ENCODE results near the gene MESD. TPM values are rescaled to one million over a fixed set of nuclear protein-coding genes. Genes with fewer than 3 reads are reported as not detected.

MESD gene
- total RNA-seq, 4 donors from 2014 or later = 20.3 to 48.7 (median 27.1) TPM

DNA sequence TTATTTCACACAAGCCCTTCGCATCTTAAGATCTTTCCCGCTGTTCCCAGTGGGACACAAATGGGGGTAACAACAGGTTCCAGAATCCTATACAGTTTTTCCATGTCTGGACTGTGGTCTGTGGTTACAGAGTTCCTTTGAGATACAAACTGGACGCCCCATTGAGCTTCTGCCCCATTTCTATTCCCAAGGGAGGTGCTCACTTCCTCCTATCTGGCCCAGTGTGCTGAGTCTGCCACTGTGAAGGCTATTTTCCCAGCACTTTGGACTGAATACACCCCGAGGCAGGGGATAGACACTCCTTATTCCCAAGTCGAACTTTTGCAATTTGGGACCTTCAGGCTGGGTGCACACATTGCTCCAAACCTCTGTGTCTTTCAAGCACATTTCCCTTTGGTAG, 44.0 kb downstream of the MESD start:
- no peak for DNase-seq
- Histone ChIP-seq H3K9me3 (no peaks in the 10 kb centered on the region), H3K27ac (no peak overlapping the region), H3K27me3 (no peaks in the 10 kb centered on the region), H3K4me1 (no peaks in the 10 kb centered on the region), H3K36me3 (peaks cover 0 to 41% (median 0%) of the 10 kb centered on the region in 3 donors), H3K4me3 (no peak overlapping the region)
- no peak for TF ChIP-seq POLR2A (IDR thresholded peaks at IDR 0.05)
- TF ChIP-seq, protein P1, sequence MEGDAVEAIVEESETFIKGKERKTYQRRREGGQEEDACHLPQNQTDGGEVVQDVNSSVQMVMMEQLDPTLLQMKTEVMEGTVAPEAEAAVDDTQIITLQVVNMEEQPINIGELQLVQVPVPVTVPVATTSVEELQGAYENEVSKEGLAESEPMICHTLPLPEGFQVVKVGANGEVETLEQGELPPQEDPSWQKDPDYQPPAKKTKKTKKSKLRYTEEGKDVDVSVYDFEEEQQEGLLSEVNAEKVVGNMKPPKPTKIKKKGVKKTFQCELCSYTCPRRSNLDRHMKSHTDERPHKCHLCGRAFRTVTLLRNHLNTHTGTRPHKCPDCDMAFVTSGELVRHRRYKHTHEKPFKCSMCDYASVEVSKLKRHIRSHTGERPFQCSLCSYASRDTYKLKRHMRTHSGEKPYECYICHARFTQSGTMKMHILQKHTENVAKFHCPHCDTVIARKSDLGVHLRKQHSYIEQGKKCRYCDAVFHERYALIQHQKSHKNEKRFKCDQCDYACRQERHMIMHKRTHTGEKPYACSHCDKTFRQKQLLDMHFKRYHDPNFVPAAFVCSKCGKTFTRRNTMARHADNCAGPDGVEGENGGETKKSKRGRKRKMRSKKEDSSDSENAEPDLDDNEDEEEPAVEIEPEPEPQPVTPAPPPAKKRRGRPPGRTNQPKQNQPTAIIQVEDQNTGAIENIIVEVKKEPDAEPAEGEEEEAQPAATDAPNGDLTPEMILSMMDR (IDR thresholded peaks at IDR 0.05) = no peak

DNA sequence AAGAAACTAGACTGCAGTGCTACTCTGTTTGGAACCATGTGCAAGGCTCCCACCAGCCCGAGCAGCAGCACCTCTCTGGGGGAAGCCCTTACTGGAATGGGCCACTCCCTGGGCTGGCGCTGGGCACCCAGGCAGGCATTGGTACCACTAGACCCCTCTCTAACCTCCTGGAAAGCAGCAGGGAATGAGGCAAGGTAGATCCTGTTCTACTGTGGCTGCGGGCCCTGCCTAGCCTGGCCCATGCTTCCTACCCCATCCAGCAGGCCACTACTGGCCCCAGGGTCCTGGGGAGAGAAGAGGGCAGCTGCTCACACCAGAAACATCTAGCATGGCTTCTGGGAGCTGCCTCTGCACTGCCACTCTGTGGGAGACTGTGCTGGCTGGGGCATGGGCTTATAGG, 44.8 kb downstream of the MESD start:
- no peaks in the 10 kb centered on the region for H3K27me3 ChIP-seq
- no peak overlapping the region for H3K4me3 ChIP-seq
- no peaks in the 10 kb centered on the region for H3K9me3 ChIP-seq
- H3K36me3 ChIP-seq = peaks cover 0 to 33% (median 0%) of the 10 kb centered on the region in 3 donors
- TF ChIP-seq, protein P1 (IDR thresholded peaks at IDR 0.05) = no peak
- no peak for TF ChIP-seq POLR2A (IDR thresholded peaks at IDR 0.05)
- H3K4me1 ChIP-seq = no peaks in the 10 kb centered on the region
- no peak overlapping the region for H3K27ac ChIP-seq
- no peak for DNase-seq

DNA sequence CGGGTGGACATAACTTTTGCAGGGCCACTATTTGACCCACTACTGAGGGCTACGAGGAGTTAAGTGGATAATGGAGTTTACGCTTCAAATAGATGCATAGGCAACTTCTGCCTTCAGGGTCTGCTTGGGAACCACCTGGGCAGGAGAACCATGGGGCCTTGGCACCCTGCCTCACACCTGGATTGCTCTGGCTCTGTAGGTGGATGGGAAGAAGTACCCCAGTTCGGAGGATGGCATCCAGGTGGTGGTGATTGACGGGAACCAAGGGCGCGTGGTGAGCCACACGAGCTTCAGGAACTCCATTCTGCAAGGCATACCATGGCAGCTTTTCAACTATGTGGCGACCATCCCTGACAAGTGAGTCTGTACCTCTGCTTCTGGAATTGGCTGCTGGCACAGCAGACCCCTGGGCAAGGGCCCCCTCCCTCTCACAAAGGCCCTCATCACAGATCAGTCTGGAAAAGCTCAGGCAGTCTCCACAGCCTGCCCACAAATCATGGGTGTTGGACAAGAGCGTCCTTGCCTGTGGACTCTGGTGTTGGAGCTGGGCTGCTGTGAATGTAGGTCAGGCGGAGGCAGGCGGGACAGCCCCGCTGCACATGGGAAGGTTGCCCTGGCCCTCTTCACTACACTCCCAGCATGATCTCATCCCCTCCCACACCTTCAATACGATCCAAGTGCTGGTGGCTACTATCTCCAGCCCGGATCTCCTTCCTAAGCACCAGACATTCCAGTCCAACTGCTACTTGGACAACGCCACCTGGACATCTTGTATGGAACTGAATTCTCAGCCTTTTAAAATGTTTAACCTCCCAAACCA, 46.7 kb downstream of the MESD start:
- DNase-seq = no peak
- no peak overlapping the region for H3K27ac ChIP-seq
- no peak overlapping the region for H3K4me3 ChIP-seq
- no peaks in the 10 kb centered on the region for H3K27me3 ChIP-seq
- peaks cover 0 to 17% (median 0%) of the 10 kb centered on the region in 3 donors for H3K36me3 ChIP-seq
- H3K9me3 ChIP-seq = no peaks in the 10 kb centered on the region
- H3K4me1 ChIP-seq = no peaks in the 10 kb centered on the region
- no peak for TF ChIP-seq POLR2A (IDR thresholded peaks at IDR 0.05)
- TF ChIP-seq, protein P1 (IDR thresholded peaks at IDR 0.05) = no peak

DNA sequence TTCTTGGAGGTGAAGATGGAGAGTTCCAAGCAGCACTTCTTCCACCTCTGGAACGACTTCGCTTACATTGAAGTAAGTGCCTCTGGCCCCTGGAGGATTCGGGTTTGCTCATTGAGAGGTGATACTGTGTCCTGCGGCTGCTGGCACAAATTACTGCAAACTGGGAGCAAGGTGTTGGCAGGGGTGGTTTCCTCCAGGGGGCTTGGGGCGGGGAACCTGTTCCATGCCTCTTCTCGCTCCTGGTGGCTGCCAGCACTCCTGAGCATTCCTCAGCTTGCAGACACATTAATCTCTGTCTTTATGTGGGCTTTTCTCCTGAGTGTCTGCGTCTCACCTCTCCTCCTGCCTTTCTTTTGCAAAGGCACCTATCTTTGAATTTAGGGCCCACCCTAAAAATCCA, 47.4 kb downstream of the MESD start:
- no peaks in the 10 kb centered on the region for H3K4me1 ChIP-seq
- H3K9me3 ChIP-seq = no peaks in the 10 kb centered on the region
- DNase-seq = no peak
- no peaks in the 10 kb centered on the region for H3K27me3 ChIP-seq
- H3K36me3 ChIP-seq = peaks cover 0 to 15% (median 0%) of the 10 kb centered on the region in 3 donors
- TF ChIP-seq, protein P1 (IDR thresholded peaks at IDR 0.05) = no peak
- TF ChIP-seq POLR2A (IDR thresholded peaks at IDR 0.05) = no peak
- H3K4me3 ChIP-seq = no peak overlapping the region
- H3K27ac ChIP-seq = no peak overlapping the region

DNA sequence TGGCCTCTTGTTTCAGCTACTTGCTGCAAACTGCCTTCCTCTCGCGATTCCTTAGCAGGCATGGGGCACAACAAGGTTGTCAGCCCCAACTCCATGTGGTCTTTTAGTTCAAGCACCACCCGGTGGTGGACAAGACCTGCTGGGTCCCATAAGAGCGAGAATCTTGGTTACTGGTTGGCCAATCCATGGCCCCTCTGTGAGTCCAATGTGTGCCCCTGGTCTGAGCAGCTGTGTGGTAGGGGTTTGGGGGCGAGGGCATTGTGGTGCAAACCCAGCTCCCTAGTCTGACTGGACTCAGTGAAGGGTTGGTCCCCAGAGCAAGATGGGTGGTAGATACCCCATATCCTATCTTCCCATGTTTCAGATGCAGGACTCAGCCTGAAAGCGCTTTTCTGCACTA, 48.8 kb downstream of the MESD start:
- DNase-seq = no peak
- H3K4me3 ChIP-seq = no peak overlapping the region
- H3K4me1 ChIP-seq = no peaks in the 10 kb centered on the region
- H3K9me3 ChIP-seq = no peaks in the 10 kb centered on the region
- H3K27me3 ChIP-seq = no peaks in the 10 kb centered on the region
- no peak overlapping the region for H3K27ac ChIP-seq
- H3K36me3 ChIP-seq = peaks cover 0 to 5% (median 0%) of the 10 kb centered on the region in 3 donors
- TF ChIP-seq POLR2A (IDR thresholded peaks at IDR 0.05) = no peak
- TF ChIP-seq, protein P1 (IDR thresholded peaks at IDR 0.05) = no peak

Data from Peyer's patch (tissue), 4 donors.